HG02970 (cell line): Measurements from ENCODE around the gene MDGA2.
A peak's percentile ranks its signal among the peaks of the same experiment; 100 is the strongest.
"Not testable (repeated sequence)": the region's sequence is repeated elsewhere in the genome, so short reads cannot be mapped to it uniquely, and the experiment has no call there.

Experiments used
- ATAC-seq: cut with Tn5 transposase; IDR thresholded peaks from one replicate; pipeline ENCODE4 v1.9.1; 2021; ENCODE audit warnings: mild to moderate bottlenecking, moderate library complexity, moderate number of reproducible peaks; ENCODE audit not compliant: unreplicated experiment, low FRiP score

The MDGA2 gene

GRCh38 chr14:47626151-47627035, 49.0 kb downstream of the MDGA2 start:
- no peak for ATAC-seq

- not testable (repeated sequence) for ATAC-seq
Observed at GRCh38 chr14:47624126-47624525, 51.3 kb downstream of the MDGA2 start.

DNA sequence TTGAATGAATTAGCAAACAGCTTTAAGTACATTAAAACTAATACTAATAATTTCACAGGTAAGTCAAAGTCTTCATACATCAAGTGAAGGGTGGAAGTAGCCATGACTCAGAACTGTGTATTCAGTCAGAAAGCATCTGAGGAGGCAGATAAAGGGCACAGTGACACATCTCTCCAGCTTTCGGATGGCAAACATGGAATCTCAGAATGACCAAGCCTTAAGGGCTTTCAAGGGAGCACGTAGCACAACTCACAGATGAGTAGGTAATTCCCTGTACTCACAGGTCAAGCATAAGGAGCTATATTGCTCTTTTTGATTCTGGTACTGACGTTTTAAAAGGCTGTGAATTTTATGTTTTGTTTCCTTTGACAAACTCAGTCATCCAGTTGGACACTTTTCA, 56.0 kb downstream of the MDGA2 start:
- ATAC-seq, result no peak

- ATAC-seq, result no peak
Observed at GRCh38 chr14:47606566-47606965, 68.8 kb downstream of the MDGA2 start.

DNA sequence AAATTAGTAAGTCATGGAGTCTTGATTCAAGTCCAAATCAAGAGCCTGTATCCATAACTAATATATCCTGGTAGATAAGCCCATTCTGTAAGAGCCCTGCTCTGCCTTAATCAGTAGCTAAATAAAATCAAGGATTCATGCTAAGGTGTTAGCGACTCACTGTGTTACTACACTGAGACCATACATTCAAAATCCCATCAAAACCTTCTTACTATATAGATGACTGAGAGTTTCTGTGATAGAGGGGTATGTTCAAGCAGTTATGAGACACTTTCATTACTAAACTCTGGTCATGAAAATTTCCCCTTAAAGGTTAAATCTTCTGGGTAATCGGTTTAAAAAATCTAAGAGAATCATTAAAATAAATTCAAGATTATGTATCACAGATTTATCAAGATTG, 78.5 kb downstream of the MDGA2 start:
- ATAC-seq, result no peak

GRCh38 chr14:47596232-47596631, 79.2 kb downstream of the MDGA2 start:
- peak; percentile 51 for ATAC-seq

- no peak for ATAC-seq
Observed at GRCh38 chr14:47595552-47595951, 79.9 kb downstream of the MDGA2 start.

DNA sequence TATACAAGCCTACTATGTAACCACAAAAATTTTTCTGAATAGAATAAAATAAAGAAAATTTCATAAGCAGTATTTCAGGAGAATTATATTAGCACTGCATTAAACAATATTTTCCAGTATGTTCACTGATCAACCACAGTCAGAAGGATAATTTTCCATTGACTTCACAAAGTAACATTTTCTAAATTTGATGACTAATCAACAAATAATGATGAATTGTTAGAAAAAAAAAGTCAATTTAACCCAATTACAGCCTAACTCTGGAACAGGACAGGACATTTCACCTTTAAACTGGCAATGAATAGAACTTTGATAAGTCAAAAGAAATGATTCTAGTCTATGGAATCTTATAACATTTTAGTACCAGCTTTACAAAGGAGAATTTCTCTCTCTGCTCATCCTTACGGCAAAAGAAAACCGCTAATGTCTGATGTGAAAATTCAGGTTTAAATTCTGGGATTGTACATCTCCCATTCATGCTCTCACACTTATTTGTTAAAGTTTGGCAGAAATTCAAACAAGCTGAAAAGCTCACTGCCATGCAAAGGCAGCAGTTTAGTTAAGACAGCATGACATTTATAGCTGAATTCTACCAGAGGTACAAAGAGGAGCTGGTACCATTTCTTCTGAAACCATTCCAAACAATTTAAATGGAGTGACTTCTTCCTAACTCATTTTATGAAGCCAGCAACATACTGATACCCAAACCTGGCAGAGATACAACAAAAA, 84.5 kb downstream of the MDGA2 start:
- no peak for ATAC-seq

- ATAC-seq, result no peak
Observed at GRCh38 chr14:47585447-47585846, 90.0 kb downstream of the MDGA2 start.

DNA sequence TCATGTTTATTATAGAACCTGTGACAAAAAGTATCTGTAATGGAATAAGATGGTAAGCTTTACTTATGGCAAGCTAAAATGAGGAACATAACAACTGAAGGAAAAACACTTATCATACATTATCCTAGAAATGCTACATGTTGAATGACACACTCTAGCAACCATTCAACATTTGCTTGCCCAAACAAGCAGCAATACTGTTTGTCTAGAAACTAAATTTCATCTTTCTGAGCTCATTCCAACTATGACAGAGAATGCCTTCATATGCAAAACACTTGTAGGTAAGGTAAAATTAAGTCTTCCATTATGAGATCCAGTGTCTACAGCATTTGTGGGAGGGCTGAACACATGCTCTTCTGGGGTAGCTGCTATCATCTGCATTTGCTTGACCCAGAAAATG, 108.1 kb downstream of the MDGA2 start:
- no peak for ATAC-seq

GRCh38 chr14:47557894-47558293, 117.5 kb downstream of the MDGA2 start:
- ATAC-seq, result no peak

GRCh38 chr14:47555333-47555732, 120.1 kb downstream of the MDGA2 start:
- ATAC-seq, result no peak

DNA sequence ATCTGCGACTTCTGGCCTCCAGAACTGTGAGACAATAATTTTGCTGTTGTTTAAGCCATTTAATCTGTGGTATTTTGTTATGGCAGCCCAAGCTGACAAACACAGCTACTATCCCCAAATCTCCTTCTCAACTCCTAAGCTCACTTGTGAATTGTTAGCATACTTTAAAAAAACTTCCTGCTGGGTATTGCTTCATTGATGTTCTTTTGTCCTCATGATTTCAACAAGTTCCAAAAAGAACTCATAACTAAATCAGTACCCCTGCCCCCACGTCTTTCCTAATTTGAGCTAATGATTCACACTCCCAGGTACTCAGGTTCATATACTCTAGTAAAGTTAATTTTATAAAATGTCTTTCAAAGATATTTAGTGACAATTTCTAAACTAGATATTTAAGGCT, 125.5 kb downstream of the MDGA2 start:
- ATAC-seq, result no peak

DNA sequence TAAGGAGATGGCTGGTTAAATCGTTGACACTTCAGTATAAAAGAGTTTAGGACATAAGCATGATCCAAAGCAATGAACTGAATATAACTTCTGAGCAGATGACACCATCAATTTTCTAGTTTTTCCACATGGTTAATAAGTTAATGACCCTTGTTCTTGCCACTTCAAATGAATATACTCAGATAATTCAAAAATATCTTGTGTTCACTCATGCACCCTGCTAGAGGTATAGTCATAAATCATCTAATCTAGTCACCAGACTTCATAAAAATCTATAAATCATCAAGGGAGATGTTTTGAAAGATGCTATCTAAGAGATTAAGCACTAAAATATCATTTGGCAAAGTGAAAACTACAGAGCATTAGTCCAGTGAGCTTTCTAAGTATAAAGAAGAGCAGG, 131.9 kb downstream of the MDGA2 start:
- no peak for ATAC-seq

- ATAC-seq, result no peak
Observed at GRCh38 chr14:47541662-47542061, 133.7 kb downstream of the MDGA2 start.

DNA sequence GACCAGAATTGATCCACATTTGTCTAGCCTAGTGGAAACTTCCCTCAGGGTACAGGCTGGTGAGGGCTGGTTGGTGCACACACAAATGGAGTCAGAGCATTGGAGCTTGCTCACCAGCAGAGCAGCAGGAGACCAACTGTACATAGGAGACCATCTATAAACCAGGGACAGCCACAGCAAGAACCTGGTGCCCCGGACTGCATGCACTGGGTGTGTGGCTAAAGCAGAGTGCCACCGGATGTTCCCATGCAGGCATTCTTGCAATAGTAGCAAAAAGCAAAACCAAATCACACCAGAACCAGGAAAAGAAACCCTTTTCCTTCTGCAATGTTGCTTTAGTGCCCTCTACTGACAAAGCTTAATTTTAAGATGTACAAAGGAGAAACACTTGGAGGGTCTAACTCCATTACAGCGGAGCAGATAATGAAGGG, 136.4 kb downstream of the MDGA2 start:
- no peak for ATAC-seq

DNA sequence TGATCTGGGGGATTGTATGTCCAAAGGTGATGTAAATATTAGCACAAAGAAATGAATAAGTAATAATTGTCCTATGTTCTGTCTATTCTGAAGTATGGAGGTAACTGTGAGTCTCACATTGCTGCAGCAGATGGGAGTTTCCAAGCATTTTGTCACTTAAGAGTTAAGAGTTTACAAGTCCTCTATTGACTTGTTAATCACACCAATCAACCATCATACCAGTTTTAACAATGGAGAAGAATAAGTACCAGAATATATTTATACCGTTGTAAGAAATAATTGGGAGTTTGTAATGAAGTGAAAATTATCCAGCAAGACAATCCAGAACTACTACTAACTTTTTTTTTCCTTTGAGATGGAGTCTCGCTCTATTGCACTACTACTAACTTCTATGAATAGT, 139.1 kb downstream of the MDGA2 start:
- no peak for ATAC-seq

DNA sequence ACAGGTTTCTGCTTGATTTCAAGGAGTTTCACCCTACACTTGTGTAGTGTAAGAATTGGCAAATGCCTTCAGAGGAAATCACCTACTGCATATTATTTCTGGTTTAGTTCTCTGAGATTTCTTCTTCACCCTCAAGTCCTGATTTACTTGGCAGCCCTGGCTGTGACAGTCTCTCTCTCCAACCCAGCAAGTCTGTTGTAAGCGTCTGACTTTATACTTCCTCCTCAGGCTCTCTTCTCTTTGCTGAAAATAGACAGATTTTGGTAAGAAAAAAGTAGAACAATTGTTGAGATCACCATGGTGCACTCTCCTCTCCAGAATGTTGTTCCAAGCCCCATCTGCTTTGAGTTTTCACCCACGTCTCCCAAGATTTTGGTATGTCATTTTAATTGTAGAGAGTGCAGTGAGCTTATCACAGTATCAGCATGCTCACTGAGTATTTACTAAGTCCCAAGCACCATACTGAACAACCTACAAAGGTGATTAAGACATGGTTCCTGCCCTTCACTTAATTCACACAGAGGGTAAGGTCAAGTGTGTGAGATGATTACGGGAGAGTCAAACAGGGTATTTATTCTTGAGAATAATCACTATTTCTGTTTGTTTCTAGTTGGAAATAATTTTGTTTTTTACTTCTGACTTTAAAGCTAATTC, 148.7 kb downstream of the MDGA2 start:
- no peak for ATAC-seq

DNA sequence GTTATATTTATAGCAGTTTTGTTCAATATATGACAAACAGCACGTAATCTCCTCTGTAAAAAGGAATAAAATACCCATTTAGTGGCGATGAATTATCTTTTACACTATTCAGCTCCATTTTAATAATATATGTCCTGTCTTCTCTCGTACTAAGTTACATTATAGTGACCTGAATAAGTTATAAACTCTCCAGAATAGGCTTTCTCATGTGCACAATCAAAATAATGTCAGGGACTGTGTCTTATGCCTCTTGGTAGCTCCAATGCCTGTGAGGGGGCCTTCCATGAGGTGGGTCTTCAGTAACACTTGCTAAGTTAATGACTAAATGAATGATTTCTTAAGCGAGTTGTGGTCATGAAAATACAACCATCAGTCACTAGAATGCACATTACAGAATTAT, 150.9 kb downstream of the MDGA2 start:
- no peak for ATAC-seq

DNA sequence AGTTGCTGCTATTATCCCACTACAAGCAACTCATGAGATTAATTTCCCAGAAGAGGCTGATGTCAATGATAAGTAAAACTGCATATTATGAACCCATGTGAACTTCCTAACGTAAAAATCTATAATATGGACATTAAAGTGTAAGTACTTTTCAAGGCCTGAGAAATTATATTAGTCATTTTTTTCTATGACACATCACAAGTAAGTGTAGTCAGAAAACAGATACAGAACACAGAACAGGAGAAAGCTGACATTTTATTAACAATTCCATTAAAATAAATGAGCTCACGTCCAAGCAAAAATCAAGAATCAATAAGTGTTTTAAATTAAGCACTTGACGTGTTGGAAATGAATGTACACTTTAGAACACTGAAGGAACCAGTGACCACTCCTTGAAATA, 155.0 kb downstream of the MDGA2 start:
- no peak for ATAC-seq

DNA sequence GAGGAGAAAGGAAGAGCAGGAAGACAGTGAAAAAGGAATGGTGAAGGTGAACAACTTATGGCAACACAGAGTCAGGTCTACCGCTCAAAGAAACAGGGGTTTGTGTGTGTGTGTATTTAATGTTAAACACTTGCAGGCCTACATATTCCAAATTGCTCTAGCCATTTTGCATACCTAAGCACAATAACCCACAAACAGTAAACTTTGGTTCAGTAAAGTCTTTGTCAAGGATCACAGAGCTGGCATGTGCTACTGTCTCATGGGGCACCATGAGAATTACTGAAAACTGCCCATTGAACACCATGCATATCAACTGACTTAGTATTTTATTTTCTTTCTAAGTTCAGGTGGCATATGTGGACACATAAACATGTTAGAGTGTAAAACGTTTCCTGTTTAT, 163.6 kb downstream of the MDGA2 start:
- ATAC-seq, result no peak
